Measurements from ENCODE around the gene GPS1.
A peak's percentile ranks its signal among the peaks of the same experiment; 100 is the strongest.
"Not testable (repeated sequence)": the region's sequence is repeated elsewhere in the genome, so short reads cannot be mapped to it uniquely, and the experiment has no call there.

GPS1 gene

GRCh38 chr17:82028966-82029365 is 22.7 kb upstream of the GPS1 start:
- no peak for DNase-seq (ENCODE audit: low spot score)

GRCh38 chr17:82029391-82029790 is 22.3 kb upstream of the GPS1 start:
- DNase-seq (ENCODE audit: low spot score), result no peak

GRCh38 chr17:82029990-82030469 is 21.7 kb upstream of the GPS1 start:
- DNase-seq (ENCODE audit: low spot score), result no peak

- DNase-seq (ENCODE audit: low spot score), result peak; percentile 84
Observed at GRCh38 chr17:82030470-82031302, 21.0 kb upstream of the GPS1 start.

- DNase-seq (ENCODE audit: low spot score), result no peak
Observed at GRCh38 chr17:82031303-82031884, 20.3 kb upstream of the GPS1 start, which contains the start of gene RAC3. RAC3 (plus strand) TSS chr17:82031678; CDS start chr17:82031762, 84 bp downstream.

- DNase-seq (ENCODE audit: low spot score), result peak; percentile 53
Observed at GRCh38 chr17:82031885-82032627, 19.6 kb upstream of the GPS1 start.

GRCh38 chr17:82033359-82034085 is 18.2 kb upstream of the GPS1 start:
- DNase-seq (ENCODE audit: low spot score), result no peak

GRCh38 chr17:82034371-82035011 is 17.2 kb upstream of the GPS1 start:
- DNase-seq (ENCODE audit: low spot score), result no peak

GRCh38 chr17:82035488-82035887 is 16.2 kb upstream of the GPS1 start:
- DNase-seq (ENCODE audit: low spot score), result no peak

- no peak for DNase-seq (ENCODE audit: low spot score)
Observed at GRCh38 chr17:82035956-82036633, 15.6 kb upstream of the GPS1 start.

- no peak for DNase-seq (ENCODE audit: low spot score)
Observed at GRCh38 chr17:82036634-82037091, 15.0 kb upstream of the GPS1 start.

GRCh38 chr17:82037092-82037888 is 14.4 kb upstream of the GPS1 start, which contains the start of gene DCXR:
DCXR (minus strand) TSS chr17:82037697; CDS start chr17:82037682, 15 bp downstream.
- peak; percentile 95 for DNase-seq (ENCODE audit: low spot score)

GRCh38 chr17:82037889-82038195 is 13.9 kb upstream of the GPS1 start:
- no peak for DNase-seq (ENCODE audit: low spot score)

- DNase-seq (ENCODE audit: low spot score), result not testable (repeated sequence)
Observed at GRCh38 chr17:82038796-82039409, 12.8 kb upstream of the GPS1 start.

GRCh38 chr17:82039695-82040299 is 11.9 kb upstream of the GPS1 start:
- DNase-seq (ENCODE audit: low spot score), result no peak

GRCh38 chr17:82041144-82041814 is 10.4 kb upstream of the GPS1 start:
- DNase-seq (ENCODE audit: low spot score), result no peak

GRCh38 chr17:82042649-82043048 is 9.0 kb upstream of the GPS1 start:
- no peak for DNase-seq (ENCODE audit: low spot score)

GRCh38 chr17:82043507-82043906 is 8.2 kb upstream of the GPS1 start:
- DNase-seq (ENCODE audit: low spot score), result no peak
